Mesenchymal stem cell (in vitro differentiated cells and primary cell): ENCODE measurements around the gene ABI3BP.
"Not testable (repeated sequence)": the region's sequence is repeated elsewhere in the genome, so short reads cannot be mapped to it uniquely, and the experiment has no call there.

Source experiments
- DNase-seq: peaks from one replicate; pipeline ENCODE4 v3.0.0-alpha.2; 2013
- H2AFZ ChIP-seq: one replicate; pipeline ENCODE4 v1.6.1; 2013; ENCODE audit warnings: low read depth, mild to moderate bottlenecking, control low read depth, inconsistent platforms, low read length, moderate library complexity
- H2AK5ac ChIP-seq: 2 replicates; pipeline ENCODE4 v1.6.1; 2013; ENCODE audit warnings: low read length, moderate library complexity, mild to moderate bottlenecking, inconsistent platforms; ENCODE audit not compliant: severe bottlenecking
- H2BK120ac ChIP-seq: one replicate; pipeline ENCODE4 v1.6.1; 2013; ENCODE audit warnings: low read depth, mild to moderate bottlenecking, inconsistent platforms, low read length, moderate library complexity
- H2BK12ac ChIP-seq, 2 experiments: one replicate each; pipeline ENCODE4 v1.6.1; 2013; ENCODE audit warnings: inconsistent platforms in 2 of 2, low read length in 2 of 2, mild to moderate bottlenecking in 2 of 2, moderate library complexity in 2 of 2, control low read depth in 1 of 2
- H2BK15ac ChIP-seq: one replicate; pipeline ENCODE4 v1.6.1; 2013; ENCODE audit warnings: mild to moderate bottlenecking, low read depth, inconsistent platforms; ENCODE audit not compliant: poor library complexity, severe bottlenecking
- H2BK5ac ChIP-seq: 2 replicates; pipeline ENCODE4 v1.6.1; 2013; ENCODE audit warnings: low read depth, mild to moderate bottlenecking, low read length, control low read depth, inconsistent platforms; ENCODE audit not compliant: poor library complexity, severe bottlenecking
- H3K14ac ChIP-seq, 2 experiments: one replicate each; pipeline ENCODE4 v1.6.1; 2013; ENCODE audit warnings: inconsistent platforms in 2 of 2, low read length in 2 of 2, control low read depth in 1 of 2, mild to moderate bottlenecking in 1 of 2, moderate library complexity in 1 of 2
- H3K18ac ChIP-seq, 2 experiments: one replicate each; pipeline ENCODE4 v1.6.1; 2013; ENCODE audit warnings: inconsistent platforms in 2 of 2, low read length in 2 of 2, control low read depth in 1 of 2, low read depth in 1 of 2, mild to moderate bottlenecking in 1 of 2
- H3K23ac ChIP-seq, 2 experiments: one replicate each; pipeline ENCODE4 v1.6.1; 2013; ENCODE audit warnings: inconsistent platforms in 2 of 2, low read length in 2 of 2, mild to moderate bottlenecking in 2 of 2, moderate library complexity in 2 of 2, control low read depth in 1 of 2
- H3K27ac ChIP-seq: 2 replicates; pipeline ENCODE4 v1.5.1; 2013; ENCODE audit warnings: mild to moderate bottlenecking, moderate library complexity, low read length, control low read depth, inconsistent platforms; ENCODE audit not compliant: poor library complexity, severe bottlenecking
- H3K27me3 ChIP-seq, 2 experiments: 2 replicates each; pipeline versions ENCODE4 v1.6.1 to v1.7.0; 2013; ENCODE audit warnings: low read length in 2 of 2, mild to moderate bottlenecking in 2 of 2, moderate library complexity in 2 of 2, control low read depth in 1 of 2, inconsistent platforms in 1 of 2; ENCODE audit not compliant: control insufficient read depth in 1 of 2, insufficient read depth in 1 of 2
- H3K36me3 ChIP-seq, 2 experiments: 2 replicates each; pipeline versions ENCODE4 v1.6.1 to v1.7.0; 2013; ENCODE audit warnings: low read length in 2 of 2, control low read depth in 1 of 2, inconsistent platforms in 1 of 2, low read depth in 1 of 2, mild to moderate bottlenecking in 1 of 2; ENCODE audit not compliant: insufficient read depth in 2 of 2, control insufficient read depth in 1 of 2
- H3K4ac ChIP-seq, 2 experiments: one replicate each; pipeline ENCODE4 v1.6.1; 2013; ENCODE audit warnings: inconsistent platforms in 2 of 2, low read length in 2 of 2, mild to moderate bottlenecking in 2 of 2, moderate library complexity in 2 of 2, control low read depth in 1 of 2, low read depth in 1 of 2
- H3K4me1 ChIP-seq: 2 replicates; pipeline ENCODE4 v1.6.1; 2013; ENCODE audit warnings: low read depth, low read length, control low read depth; ENCODE audit not compliant: control insufficient read depth, insufficient read depth
- H3K4me2 ChIP-seq: 2 replicates; pipeline ENCODE4 v1.6.1; 2013; ENCODE audit warnings: low read length, mild to moderate bottlenecking, inconsistent platforms; ENCODE audit not compliant: poor library complexity, severe bottlenecking
- H3K4me3 ChIP-seq, 2 experiments: 2 replicates each; pipeline versions ENCODE4 v1.5.1 to v1.7.0; 2013; ENCODE audit warnings: low read length in 2 of 2, mild to moderate bottlenecking in 2 of 2, control low read depth in 1 of 2, low read depth in 1 of 2; ENCODE audit not compliant: insufficient read depth in 1 of 2
- H3K79me1 ChIP-seq: replicated peaks from 2 replicates; pipeline ENCODE4 v1.6.1; 2013; ENCODE audit warnings: mild to moderate bottlenecking, control low read depth, low read length, inconsistent platforms; ENCODE audit not compliant: poor library complexity, severe bottlenecking
- H3K9ac ChIP-seq: 2 replicates; pipeline ENCODE4 v1.7.0; 2013; ENCODE audit warnings: mild to moderate bottlenecking, low read length, moderate library complexity
- H3K9me3 ChIP-seq: 2 replicates; pipeline ENCODE4 v1.7.0; 2013; ENCODE audit warnings: mild to moderate bottlenecking, low read length; ENCODE audit not compliant: control insufficient read depth
- H4K8ac ChIP-seq: one replicate; pipeline ENCODE4 v1.6.1; 2013; ENCODE audit warnings: inconsistent platforms, mild to moderate bottlenecking, low read length, moderate library complexity
- H4K91ac ChIP-seq: one replicate; pipeline ENCODE4 v1.6.1; 2013; ENCODE audit warnings: mild to moderate bottlenecking, low read length, inconsistent platforms
- WGBS: methylation state at CpG from one replicate; pipeline ENCODE4 v1.1.7; 2013; ENCODE audit warnings: mixed read lengths; 5-methylcytosine and 5-hydroxymethylcytosine counted together

ABI3BP gene

GRCh38 chr3:100953103-100953502, 40.1 kb downstream of the ABI3BP start:
- peaks cover 0 to 13% of the 10 kb centered on the region in 2 experiments for H3K36me3 ChIP-seq
- no peaks in the 10 kb centered on the region for H3K4me1 ChIP-seq
- no peak for DNase-seq
- H3K4ac ChIP-seq = no peak overlapping the region
- no peak overlapping the region for H3K4me3 ChIP-seq
- H3K18ac ChIP-seq = no peak overlapping the region
- no peaks in the 10 kb centered on the region for H3K79me1 ChIP-seq
- H3K27me3 ChIP-seq = no peaks in the 10 kb centered on the region
- no peak overlapping the region for H4K8ac ChIP-seq
- no peak overlapping the region for H3K23ac ChIP-seq
- no peak overlapping the region for H2BK15ac ChIP-seq
- no peak overlapping the region for H2AK5ac ChIP-seq
- H3K9me3 ChIP-seq = no peaks in the 10 kb centered on the region
- H2AFZ ChIP-seq = no peak overlapping the region
- no peak overlapping the region for H3K14ac ChIP-seq
- H2BK120ac ChIP-seq = no peak overlapping the region
- 78% methylated on average over 3 of the region's 4 CpGs for WGBS
- H3K4me2 ChIP-seq = no peak overlapping the region
- H3K27ac ChIP-seq = no peak overlapping the region
- H4K91ac ChIP-seq = no peak overlapping the region
- no peak overlapping the region for H2BK12ac ChIP-seq
- H3K9ac ChIP-seq = no peak overlapping the region
- no peak overlapping the region for H2BK5ac ChIP-seq

DNA sequence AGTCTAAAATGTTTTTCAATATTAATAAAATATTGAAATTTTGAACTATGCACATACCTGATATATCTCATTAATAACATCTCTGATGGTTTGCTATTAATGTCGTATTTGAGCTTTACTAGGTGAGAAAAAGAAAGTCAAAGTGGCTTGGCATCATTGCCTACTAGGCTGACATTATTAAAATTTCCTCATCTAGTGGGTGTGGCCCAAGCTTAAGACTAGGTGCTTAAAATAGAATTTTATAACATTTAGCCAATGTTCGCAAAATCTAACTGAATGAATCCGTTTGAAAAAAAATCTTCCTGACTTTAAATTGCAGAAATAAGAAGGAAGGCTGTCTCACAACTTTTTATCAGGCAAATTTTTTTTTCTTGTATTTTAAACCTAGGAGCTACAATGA, 46.1 kb downstream of the ABI3BP start:
- no peaks in the 10 kb centered on the region for H3K9me3 ChIP-seq

DNA sequence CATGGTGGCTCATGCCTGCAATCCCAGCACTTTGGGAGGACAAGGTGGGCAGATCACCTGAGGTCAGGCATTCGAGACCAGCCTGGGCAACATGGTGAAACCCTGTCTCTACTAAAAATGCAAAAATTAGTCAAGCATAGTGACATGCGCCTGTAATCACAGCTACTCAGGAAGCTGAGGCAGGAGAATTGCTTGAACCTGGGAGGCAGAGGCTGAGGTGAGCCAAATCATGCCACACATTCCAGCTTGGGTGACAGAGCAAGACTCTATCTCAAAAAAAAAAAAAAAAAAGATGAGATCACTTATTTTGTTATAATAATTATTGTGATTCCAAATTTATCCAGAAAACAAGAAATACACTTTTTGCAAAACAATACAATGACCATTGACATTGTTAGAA, 47.1 kb downstream of the ABI3BP start:
- not testable (repeated sequence) for H2AFZ ChIP-seq, H3K23ac ChIP-seq, H3K9me3 ChIP-seq, H3K79me1 ChIP-seq, H3K4ac ChIP-seq, H3K4me2 ChIP-seq, H3K4me3 ChIP-seq, H2BK15ac ChIP-seq, H3K27me3 ChIP-seq, H2AK5ac ChIP-seq, H3K9ac ChIP-seq, H3K14ac ChIP-seq, H4K91ac ChIP-seq, H4K8ac ChIP-seq, DNase-seq, H2BK120ac ChIP-seq, H3K4me1 ChIP-seq, H3K18ac ChIP-seq, H3K27ac ChIP-seq, H2BK12ac ChIP-seq, H2BK5ac ChIP-seq
- peaks cover 0 to 19% of the 10 kb centered on the region in 2 experiments for H3K36me3 ChIP-seq
- 88% methylated on average over 2 of the region's 2 CpGs for WGBS

More for the DNA sequence above, 46.1 kb downstream of the ABI3BP start:
- Histone ChIP-seq H2BK120ac (no peak overlapping the region), H3K14ac (no peak overlapping the region), H2AFZ (no peak overlapping the region), H3K36me3 (peaks cover 0 to 24% of the 10 kb centered on the region in 2 experiments), H2AK5ac (no peak overlapping the region), H3K4me2 (no peak overlapping the region), H3K18ac (no peak overlapping the region), H3K27me3 (no peaks in the 10 kb centered on the region), H3K23ac (no peak overlapping the region), H4K91ac (no peak overlapping the region), H3K4me1 (no peaks in the 10 kb centered on the region), H2BK5ac (no peak overlapping the region), H3K9ac (peak overlapping the region; percentile 30), H3K4me3 (no peak overlapping the region), H3K4ac (no peak overlapping the region), H3K27ac (no peak overlapping the region), H2BK12ac (no peak overlapping the region), H3K79me1 (no peaks in the 10 kb centered on the region), H2BK15ac (no peak overlapping the region), H4K8ac (no peak overlapping the region)
- no peak for DNase-seq
- WGBS = 83% methylated on average over 1 of the region's 3 CpGs

- Histone ChIP-seq H3K4ac (no peak overlapping the region), H3K4me2 (no peak overlapping the region), H3K9me3 (no peaks in the 10 kb centered on the region), H2BK15ac (no peak overlapping the region), H2BK120ac (no peak overlapping the region), H2AFZ (no peak overlapping the region), H3K23ac (no peak overlapping the region), H3K14ac (no peak overlapping the region), H3K36me3 (peaks cover 0 to 29% of the 10 kb centered on the region in 2 experiments), H2AK5ac (no peak overlapping the region), H3K9ac (no peak overlapping the region), H2BK5ac (no peak overlapping the region), H3K79me1 (no peaks in the 10 kb centered on the region), H4K91ac (no peak overlapping the region), H3K18ac (no peak overlapping the region), H3K27ac (no peak overlapping the region), H3K4me3 (no peak overlapping the region), H3K27me3 (no peaks in the 10 kb centered on the region), H4K8ac (no peak overlapping the region), H3K4me1 (no peaks in the 10 kb centered on the region), H2BK12ac (no peak overlapping the region)
- 91% methylated on average over 2 of the region's 2 CpGs for WGBS
- no peak for DNase-seq
Observed at GRCh38 chr3:100941451-100941850, 51.8 kb downstream of the ABI3BP start.
